ENCODE results near the gene HNRNPH3. TPM values are rescaled to one million over a fixed set of nuclear protein-coding genes. Genes with fewer than 3 reads are reported as not detected.
A peak's percentile ranks its signal among the peaks of the same experiment; 100 is the strongest.

HNRNPH3 gene
- 100 to 1,000 TPM; 106 to 121 TPM for total RNA-seq
- 100 to 1,000 TPM; 135 to 200 TPM for polyA plus RNA-seq
- long read RNA-seq, donor 1, transcript HNRNPH3-201 (10 exons, 2,339 nt): major isoform, 39 of 159 reads
- long read RNA-seq, donor 1, transcript HNRNPH3-202 (10 exons, 1,332 nt): minor isoform, 28 of 159 reads
- long read RNA-seq, donor 1, partial matches to known transcripts: 5 of 159 reads
- long read RNA-seq, donor 1, other reads (novel, unspliced or antisense): 84 of 159 reads
- long read RNA-seq, donor 2, transcript HNRNPH3-201 (10 exons, 2,339 nt): major isoform, 12 of 56 reads
- long read RNA-seq, donor 2, partial matches to known transcripts: 5 of 56 reads
- long read RNA-seq, donor 2, other reads (novel, unspliced or antisense): 34 of 56 reads

- DNase-seq: peak; percentile 99
- 0% methylated on average over 73 of the region's 73 CpGs for WGBS, 2 donors
- no peaks in the 10 kb centered on the region for H3K27me3 ChIP-seq (ENCODE audit: control insufficient read depth in 1 of 2, insufficient read depth in 2 of 2, low read length in 1 of 2)
- peak; percentile 97 for ATAC-seq (ENCODE audit: low FRiP score)
- peak within 1 kb of the TSS; percentile 60 to 94 for H3K4me3 ChIP-seq (ENCODE audit: low read length in 2 of 2)
- H3K27ac ChIP-seq (ENCODE audit: low read depth in 1 of 2, low read length in 2 of 2): peak within 1 kb of the TSS; percentile 84 to 95
- no peaks in the 10 kb centered on the region for H3K9me3 ChIP-seq (ENCODE audit: control insufficient read depth, low read length)
- intact Hi-C loops (cut with DNase I): loop anchor here (1.0 to 10.0 kb wide), 4 partner anchors 257 to 569 kb away; partner anchors contain the start of genes SIRT1 (in 2 of the 2), DDX50 (in 1 of the 2) and HERC4 (in 1 of the 2)
- H3K4me1 ChIP-seq (ENCODE audit: control insufficient read depth in 1 of 2, insufficient read depth in 2 of 2, low read length in 2 of 2): peaks cover 0 to 8% of the 10 kb centered on the region in 2 donors
- no peaks in the 10 kb centered on the region for H3K36me3 ChIP-seq (ENCODE audit: control insufficient read depth in 1 of 2, insufficient read depth in 2 of 2, low read length in 1 of 2)
Measured at GRCh38 chr10:68331455-68332258, at the start of gene HNRNPH3. HNRNPH3 (plus strand) TSS chr10:68332064; CDS start chr10:68337222, 5,158 bp downstream.

GRCh38 chr10:68284062-68285001 is 47.5 kb upstream of the HNRNPH3 start:
- Histone ChIP-seq H3K36me3 (ENCODE audit: control insufficient read depth in 1 of 2, insufficient read depth in 2 of 2, low read length in 1 of 2) (no peaks in the 10 kb centered on the region), H3K4me1 (ENCODE audit: control insufficient read depth in 1 of 2, insufficient read depth in 2 of 2, low read length in 2 of 2) (no peaks in the 10 kb centered on the region), H3K27ac (ENCODE audit: low read depth in 1 of 2, low read length in 2 of 2) (no peak overlapping the region), H3K27me3 (ENCODE audit: control insufficient read depth in 1 of 2, insufficient read depth in 2 of 2, low read length in 1 of 2) (no peaks in the 10 kb centered on the region), H3K9me3 (ENCODE audit: control insufficient read depth, low read length) (no peaks in the 10 kb centered on the region), H3K4me3 (ENCODE audit: low read length in 2 of 2) (no peak overlapping the region)
- WGBS, 2 donors: 69 to 73% methylated on average over 9 of the region's 9 CpGs
- DNase-seq: no peak
- intact Hi-C loops (cut with DNase I): no loop called here
- ATAC-seq (ENCODE audit: low FRiP score): no peak

GRCh38 chr10:68288717-68289116 is 43.1 kb upstream of the HNRNPH3 start:
- WGBS, 2 donors: 93 to 96% methylated on average over 4 of the region's 4 CpGs
- Histone ChIP-seq H3K36me3 (ENCODE audit: control insufficient read depth in 1 of 2, insufficient read depth in 2 of 2, low read length in 1 of 2) (no peaks in the 10 kb centered on the region), H3K27ac (ENCODE audit: low read depth in 1 of 2, low read length in 2 of 2) (no peak overlapping the region), H3K4me1 (ENCODE audit: control insufficient read depth in 1 of 2, insufficient read depth in 2 of 2, low read length in 2 of 2) (no peaks in the 10 kb centered on the region), H3K9me3 (ENCODE audit: control insufficient read depth, low read length) (no peaks in the 10 kb centered on the region), H3K4me3 (ENCODE audit: low read length in 2 of 2) (no peak overlapping the region), H3K27me3 (ENCODE audit: control insufficient read depth in 1 of 2, insufficient read depth in 2 of 2, low read length in 1 of 2) (no peaks in the 10 kb centered on the region)
- intact Hi-C loops (cut with DNase I): no loop called here
- DNase-seq (no peak), ATAC-seq (ENCODE audit: low FRiP score) (no peak)

- no peak overlapping the region for H3K27ac ChIP-seq (ENCODE audit: low read depth in 1 of 2, low read length in 2 of 2)
- H3K36me3 ChIP-seq (ENCODE audit: control insufficient read depth in 1 of 2, insufficient read depth in 2 of 2, low read length in 1 of 2): peaks cover 0 to 2% of the 10 kb centered on the region in 2 donors
- no peak for ATAC-seq (ENCODE audit: low FRiP score)
- no peak for DNase-seq
- H3K4me1 ChIP-seq (ENCODE audit: control insufficient read depth in 1 of 2, insufficient read depth in 2 of 2, low read length in 2 of 2): no peaks in the 10 kb centered on the region
- H3K4me3 ChIP-seq (ENCODE audit: low read length in 2 of 2): no peak overlapping the region
- H3K27me3 ChIP-seq (ENCODE audit: control insufficient read depth in 1 of 2, insufficient read depth in 2 of 2, low read length in 1 of 2): no peaks in the 10 kb centered on the region
- no peaks in the 10 kb centered on the region for H3K9me3 ChIP-seq (ENCODE audit: control insufficient read depth, low read length)
- intact Hi-C loops (cut with DNase I): no loop called here
Measured at GRCh38 chr10:68290736-68291135, 41.1 kb upstream of the HNRNPH3 start.

- WGBS, 2 donors: 77 to 82% methylated on average over 9 of the region's 9 CpGs
- H3K27me3 ChIP-seq (ENCODE audit: control insufficient read depth in 1 of 2, insufficient read depth in 2 of 2, low read length in 1 of 2): no peaks in the 10 kb centered on the region
- no peak for DNase-seq
- no peaks in the 10 kb centered on the region for H3K4me1 ChIP-seq (ENCODE audit: control insufficient read depth in 1 of 2, insufficient read depth in 2 of 2, low read length in 2 of 2)
- no peak for ATAC-seq (ENCODE audit: low FRiP score)
- no peaks in the 10 kb centered on the region for H3K9me3 ChIP-seq (ENCODE audit: control insufficient read depth, low read length)
- H3K4me3 ChIP-seq (ENCODE audit: low read length in 2 of 2): no peak overlapping the region
- no peak overlapping the region for H3K27ac ChIP-seq (ENCODE audit: low read depth in 1 of 2, low read length in 2 of 2)
- H3K36me3 ChIP-seq (ENCODE audit: control insufficient read depth in 1 of 2, insufficient read depth in 2 of 2, low read length in 1 of 2): peaks cover 0 to 2% of the 10 kb centered on the region in 2 donors
- intact Hi-C loops (cut with DNase I): no loop called here
Measured at GRCh38 chr10:68296843-68297663, 34.8 kb upstream of the HNRNPH3 start.

- Histone ChIP-seq H3K27me3 (ENCODE audit: control insufficient read depth in 1 of 2, insufficient read depth in 2 of 2, low read length in 1 of 2) (no peaks in the 10 kb centered on the region), H3K9me3 (ENCODE audit: control insufficient read depth, low read length) (no peaks in the 10 kb centered on the region), H3K27ac (ENCODE audit: low read depth in 1 of 2, low read length in 2 of 2) (no peak overlapping the region), H3K36me3 (ENCODE audit: control insufficient read depth in 1 of 2, insufficient read depth in 2 of 2, low read length in 1 of 2) (no peaks in the 10 kb centered on the region), H3K4me3 (ENCODE audit: low read length in 2 of 2) (no peak overlapping the region), H3K4me1 (ENCODE audit: control insufficient read depth in 1 of 2, insufficient read depth in 2 of 2, low read length in 2 of 2) (no peaks in the 10 kb centered on the region)
- DNase-seq (no peak), ATAC-seq (ENCODE audit: low FRiP score) (no peak)
- intact Hi-C loops (cut with DNase I): no loop called here
- 91 to 95% methylated on average over 3 of the region's 3 CpGs for whole genome bisulfite sequencing, 2 donors
Measured at GRCh38 chr10:68301301-68301700, 30.6 kb upstream of the HNRNPH3 start.

- intact Hi-C loops (cut with DNase I): no loop called here
- Histone ChIP-seq H3K9me3 (ENCODE audit: control insufficient read depth, low read length) (no peaks in the 10 kb centered on the region), H3K36me3 (ENCODE audit: control insufficient read depth in 1 of 2, insufficient read depth in 2 of 2, low read length in 1 of 2) (no peaks in the 10 kb centered on the region), H3K4me1 (ENCODE audit: control insufficient read depth in 1 of 2, insufficient read depth in 2 of 2, low read length in 2 of 2) (no peaks in the 10 kb centered on the region), H3K27me3 (ENCODE audit: control insufficient read depth in 1 of 2, insufficient read depth in 2 of 2, low read length in 1 of 2) (no peaks in the 10 kb centered on the region), H3K27ac (ENCODE audit: low read depth in 1 of 2, low read length in 2 of 2) (no peak overlapping the region), H3K4me3 (ENCODE audit: low read length in 2 of 2) (no peak overlapping the region)
- DNase-seq: no peak
- 31 to 41% methylated on average over 6 of the region's 6 CpGs for WGBS, 2 donors
- no peak for ATAC-seq (ENCODE audit: low FRiP score)
Measured at GRCh38 chr10:68301790-68302502, 29.9 kb upstream of the HNRNPH3 start.
